Measurements from ENCODE around the gene CDH22.
A peak's percentile ranks its signal among the peaks of the same experiment; 100 is the strongest.

CDH22 gene

DNA sequence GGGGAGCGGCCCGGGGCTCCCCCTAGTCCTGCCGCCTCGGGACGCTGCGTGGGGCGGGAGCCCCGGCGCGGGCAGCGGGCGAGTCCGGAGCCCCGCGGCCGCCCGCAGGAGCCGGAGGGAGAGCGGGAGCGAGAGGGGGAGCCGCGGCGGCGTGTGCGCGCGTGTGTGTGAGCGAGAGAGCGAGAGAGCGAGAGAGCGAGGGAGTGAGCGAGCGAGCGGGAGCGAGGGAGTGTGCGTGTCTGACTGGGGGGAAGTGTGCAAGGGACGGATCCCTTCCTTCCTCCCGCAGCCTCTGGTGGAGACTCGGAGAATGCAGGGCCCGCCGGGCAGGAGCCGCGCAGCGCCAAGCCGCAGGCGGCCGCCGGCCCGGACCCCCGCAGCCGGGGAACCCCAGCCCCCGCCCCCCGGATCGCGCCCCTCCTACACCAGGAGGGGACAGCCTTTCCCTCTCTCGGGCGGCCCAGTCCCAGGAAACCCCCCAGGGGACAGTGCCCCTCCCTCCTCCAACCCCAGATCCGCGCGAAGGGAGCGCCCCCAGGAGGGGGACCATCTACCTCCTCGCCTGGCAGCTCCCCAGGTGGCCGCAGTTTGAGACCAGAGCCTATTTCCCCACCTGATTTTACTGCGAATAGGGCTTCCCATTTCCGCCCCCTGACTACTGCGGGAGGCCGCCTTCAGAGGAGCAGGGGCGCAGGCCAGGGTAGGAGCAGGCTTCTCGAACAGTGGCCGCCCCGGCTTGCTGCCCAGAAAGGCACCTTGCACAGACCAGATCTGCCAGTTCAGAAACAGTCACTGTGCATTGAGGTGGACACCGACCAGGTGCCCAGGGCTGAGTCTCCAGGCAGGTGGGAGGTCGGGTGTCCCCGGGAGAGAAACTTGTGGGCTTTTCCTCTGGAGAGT lies at the start of gene CDH22:
Gene CDH22 (minus strand): TSS at position 241 of the 900 bp plus-strand sequence. CDS start 57,204 bp downstream, outside the sequence.
- H3K27ac ChIP-seq: no peak within 1 kb of the TSS
- peak; percentile 77 for DNase-seq (ENCODE audit: low spot score)
- TF ChIP-seq, protein P1, sequence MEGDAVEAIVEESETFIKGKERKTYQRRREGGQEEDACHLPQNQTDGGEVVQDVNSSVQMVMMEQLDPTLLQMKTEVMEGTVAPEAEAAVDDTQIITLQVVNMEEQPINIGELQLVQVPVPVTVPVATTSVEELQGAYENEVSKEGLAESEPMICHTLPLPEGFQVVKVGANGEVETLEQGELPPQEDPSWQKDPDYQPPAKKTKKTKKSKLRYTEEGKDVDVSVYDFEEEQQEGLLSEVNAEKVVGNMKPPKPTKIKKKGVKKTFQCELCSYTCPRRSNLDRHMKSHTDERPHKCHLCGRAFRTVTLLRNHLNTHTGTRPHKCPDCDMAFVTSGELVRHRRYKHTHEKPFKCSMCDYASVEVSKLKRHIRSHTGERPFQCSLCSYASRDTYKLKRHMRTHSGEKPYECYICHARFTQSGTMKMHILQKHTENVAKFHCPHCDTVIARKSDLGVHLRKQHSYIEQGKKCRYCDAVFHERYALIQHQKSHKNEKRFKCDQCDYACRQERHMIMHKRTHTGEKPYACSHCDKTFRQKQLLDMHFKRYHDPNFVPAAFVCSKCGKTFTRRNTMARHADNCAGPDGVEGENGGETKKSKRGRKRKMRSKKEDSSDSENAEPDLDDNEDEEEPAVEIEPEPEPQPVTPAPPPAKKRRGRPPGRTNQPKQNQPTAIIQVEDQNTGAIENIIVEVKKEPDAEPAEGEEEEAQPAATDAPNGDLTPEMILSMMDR (conservative IDR thresholded peaks at IDR 0.05; ENCODE audit: low read depth): peak; percentile 81
- ChIA-PET POLR2A (ENCODE audit: low non-redundant PET) (no interaction called here), CTCF (interaction anchor here (0.6 to 6.1 kb wide), 6 partner anchors 13 to 608 kb away, joined by 3 to 93 read pairs (median 5); partner anchors contain the start of gene ELMO2)

GRCh38 chr20:46357030-46357514 lies 48.8 kb upstream of the CDH22 start:
- TF ChIP-seq, protein P1 (conservative IDR thresholded peaks at IDR 0.05; ENCODE audit: low read depth): no peak
- ChIA-PET CTCF (interaction anchor here (0.7 to 1.4 kb wide), 3 partner anchors 8 to 86 kb away, joined by 3 to 5 read pairs (median 4); no protein-coding TSS in a partner anchor), POLR2A (ENCODE audit: low non-redundant PET) (no interaction called here)
- peak overlapping the region; percentile 18 for H3K27ac ChIP-seq
- no peak for DNase-seq (ENCODE audit: low spot score)

DNA sequence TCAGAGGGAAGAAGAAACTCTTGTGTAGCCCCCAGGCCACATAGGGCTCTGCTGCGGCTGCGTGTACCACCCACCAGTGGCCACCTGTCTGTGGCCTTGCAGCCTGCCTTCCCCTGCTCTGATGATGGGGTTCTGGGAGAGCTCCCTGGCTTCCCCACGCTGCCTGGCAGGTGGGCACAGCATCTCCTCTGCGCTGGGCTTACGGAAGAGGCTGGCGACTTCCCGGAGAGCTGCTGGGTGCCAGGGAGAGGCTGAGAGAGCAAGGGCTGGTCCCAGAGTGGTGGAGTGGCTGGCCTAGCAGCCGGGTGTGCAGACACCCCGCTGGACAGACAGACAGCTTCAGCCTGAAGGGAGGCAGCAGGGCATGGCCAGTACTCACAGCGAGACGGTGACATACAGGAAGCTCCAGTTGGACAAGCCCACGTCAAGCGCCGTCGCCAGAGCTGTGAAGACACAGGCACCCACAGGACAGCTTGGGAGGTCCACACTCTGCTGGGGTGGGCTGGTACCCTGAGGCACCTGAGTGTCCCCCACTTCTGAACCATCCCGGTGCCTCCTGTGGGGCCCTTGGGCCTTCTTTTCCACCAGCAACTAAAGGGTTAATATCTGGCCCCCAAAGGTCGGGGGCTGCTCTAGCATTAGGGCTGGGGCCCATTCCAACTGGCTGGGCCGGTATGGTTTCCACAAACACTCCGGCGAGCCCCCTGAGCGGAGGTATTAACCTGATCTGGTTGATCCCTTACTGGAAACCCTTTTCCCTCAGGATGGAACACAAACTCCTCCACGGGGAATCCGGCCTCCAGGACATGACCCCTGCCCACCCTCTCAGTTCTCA lies 48.1 kb upstream of the CDH22 start:
- TF ChIP-seq, protein P1 (conservative IDR thresholded peaks at IDR 0.05; ENCODE audit: low read depth): no peak
- no peak for DNase-seq (ENCODE audit: low spot score)
- CTCF ChIA-PET: interaction anchor here (0.6 to 0.7 kb wide), 2 partner anchors 343 to 941 kb away, joined by 3 to 4 read pairs; no protein-coding TSS in a partner anchor
- peak overlapping the region; percentile 5 for H3K27ac ChIP-seq
- POLR2A ChIA-PET (ENCODE audit: low non-redundant PET): interaction anchor here (0.8 kb wide), 1 partner anchor 447 kb away, joined by 3 read pairs; no protein-coding TSS in a partner anchor

DNA sequence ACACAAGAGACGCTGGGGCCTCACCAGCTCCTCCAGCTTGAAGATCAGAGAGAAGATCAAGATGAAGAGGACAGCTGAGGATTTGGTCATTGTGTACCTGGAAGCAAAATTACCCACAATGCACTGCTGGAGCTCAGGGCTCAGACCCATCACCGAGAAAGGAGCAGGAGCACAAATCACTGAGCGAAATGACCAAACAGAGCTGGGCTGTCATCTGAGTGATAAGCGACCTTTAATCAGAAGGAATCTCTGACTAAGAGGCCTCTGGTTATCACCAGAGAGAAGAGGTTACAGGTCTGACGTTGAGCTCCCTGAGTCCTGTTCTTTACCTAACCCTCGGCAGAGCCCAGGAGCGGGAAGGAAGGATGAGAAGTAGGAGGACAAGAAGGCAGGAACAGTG lies 47.5 kb upstream of the CDH22 start:
- no peak for DNase-seq (ENCODE audit: low spot score)
- POLR2A ChIA-PET (ENCODE audit: low non-redundant PET): interaction anchor here (0.8 kb wide), 1 partner anchor 446 kb away, joined by 3 read pairs; no protein-coding TSS in a partner anchor
- TF ChIP-seq, protein P1 (conservative IDR thresholded peaks at IDR 0.05; ENCODE audit: low read depth): no peak
- peak overlapping the region; percentile 5 for H3K27ac ChIP-seq
- CTCF ChIA-PET: interaction anchor here (0.6 to 1.5 kb wide), 3 partner anchors 53 to 941 kb away, joined by 3 to 4 read pairs (median 4); no protein-coding TSS in a partner anchor

DNA sequence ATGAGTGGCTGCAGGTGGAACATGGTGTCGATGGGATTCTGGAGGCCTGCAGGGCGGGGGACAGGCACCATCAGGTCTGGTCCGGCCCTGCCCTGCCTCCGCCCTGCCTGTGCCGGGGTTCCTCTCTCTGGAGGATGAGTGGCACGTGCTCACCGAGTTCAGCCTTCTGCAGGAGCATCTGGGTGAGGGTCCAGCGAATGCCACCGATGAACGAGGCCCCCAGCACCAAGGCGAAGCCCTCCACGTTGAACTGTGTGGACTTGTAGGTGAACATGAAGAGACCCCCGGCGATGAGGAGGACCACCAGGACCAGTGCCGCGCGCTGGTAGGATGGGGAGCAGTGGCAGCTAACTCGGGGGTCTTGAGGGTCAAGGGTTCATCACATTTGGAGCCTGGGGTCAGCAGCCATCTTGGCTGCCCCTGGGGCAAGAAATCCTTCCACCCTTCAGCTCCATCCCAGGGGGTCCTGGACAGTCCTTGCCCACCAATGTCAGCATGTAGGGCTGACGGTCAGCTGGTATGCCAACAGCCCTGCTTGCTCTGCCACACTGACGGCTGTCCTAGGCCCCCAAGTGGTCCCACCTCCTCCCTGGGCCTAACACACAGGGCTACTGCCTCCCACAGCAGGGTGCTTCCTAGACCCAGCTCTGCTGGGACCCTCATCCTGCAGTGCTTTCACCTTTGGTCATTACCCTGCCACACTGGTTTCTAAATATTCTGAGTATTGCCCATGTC lies 46.8 kb upstream of the CDH22 start:
- TF ChIP-seq, protein P1 (conservative IDR thresholded peaks at IDR 0.05; ENCODE audit: low read depth): no peak
- H3K27ac ChIP-seq: peak overlapping the region; percentile 5; the same call in 1 of the 2 replicates
- POLR2A ChIA-PET (ENCODE audit: low non-redundant PET): no interaction called here
- CTCF ChIA-PET: interaction anchor here (1.5 kb wide), 1 partner anchor 54 kb away, joined by 4 read pairs; no protein-coding TSS in a partner anchor
- no peak for DNase-seq (ENCODE audit: low spot score)
